H9 (cell line): ENCODE data around the gene GALNT7. TPM values are rescaled to one million over a fixed set of nuclear protein-coding genes. Genes with fewer than 3 reads are reported as not detected.

Experiments used
- DNase-seq: peaks from one replicate; pipeline ENCODE4 v3.0.0-alpha.2; 2017
- H2AFZ ChIP-seq: one replicate; pipeline ENCODE4 v1.6.1; 2013; ENCODE audit warnings: mild to moderate bottlenecking, low read length, control low read depth, moderate library complexity
- H2AK5ac ChIP-seq: 2 replicates; pipeline ENCODE4 v1.6.1; 2013; ENCODE audit warnings: low read length, control low read depth, mixed read lengths; ENCODE audit not compliant: insufficient read length
- H2BK120ac ChIP-seq: one replicate; pipeline ENCODE4 v1.6.1; 2013; ENCODE audit warnings: low read depth, mild to moderate bottlenecking, low read length, control low read depth, inconsistent platforms; ENCODE audit not compliant: poor library complexity, severe bottlenecking
- H2BK12ac ChIP-seq: 2 replicates; pipeline ENCODE4 v1.6.1; 2013; ENCODE audit warnings: low read length, control low read depth, mixed read lengths, low read depth; ENCODE audit not compliant: insufficient read length
- H2BK15ac ChIP-seq: 2 replicates; pipeline ENCODE4 v1.6.1; 2013; ENCODE audit warnings: low read depth, low read length, control low read depth
- H2BK20ac ChIP-seq: one replicate; pipeline ENCODE4 v1.6.1; 2013; ENCODE audit warnings: low read depth, mild to moderate bottlenecking, low read length, control low read depth, inconsistent platforms; ENCODE audit not compliant: poor library complexity, severe bottlenecking
- H2BK5ac ChIP-seq: 2 replicates; pipeline ENCODE4 v1.6.1; 2013; ENCODE audit warnings: low read length, control low read depth, mixed read lengths; ENCODE audit not compliant: insufficient read length
- H3K14ac ChIP-seq: 2 replicates; pipeline ENCODE4 v1.6.1; 2013; ENCODE audit warnings: low read length, control low read depth; ENCODE audit not compliant: insufficient read depth
- H3K18ac ChIP-seq: 2 replicates; pipeline ENCODE4 v1.6.1; 2013; ENCODE audit warnings: low read depth, mild to moderate bottlenecking, mixed read lengths, low read length, control low read depth; ENCODE audit not compliant: insufficient read length
- H3K23ac ChIP-seq: 2 replicates; pipeline ENCODE4 v1.6.1; 2013; ENCODE audit warnings: low read length, control low read depth, mixed read lengths, low read depth; ENCODE audit not compliant: insufficient read length
- H3K23me2 ChIP-seq: 2 replicates; pipeline ENCODE4 v1.6.1; 2013; ENCODE audit warnings: low read depth, mild to moderate bottlenecking, mixed read lengths, low read length, control low read depth; ENCODE audit not compliant: insufficient read length, poor library complexity, severe bottlenecking
- H3K27ac ChIP-seq: 2 replicates; pipeline ENCODE4 v1.5.1; 2013; ENCODE audit warnings: low read length, control low read depth, mixed read lengths, low read depth; ENCODE audit not compliant: insufficient read length
- H3K27me3 ChIP-seq: 2 replicates; pipeline ENCODE4 v1.6.1; 2013; ENCODE audit warnings: low read length, control low read depth, inconsistent platforms; ENCODE audit not compliant: insufficient read depth
- H3K4ac ChIP-seq: 2 replicates; pipeline ENCODE4 v1.6.1; 2013; ENCODE audit warnings: low read depth, mild to moderate bottlenecking, control low read depth, inconsistent platforms, low read length, moderate library complexity
- H3K4me1 ChIP-seq: 2 replicates; pipeline ENCODE4 v1.6.1; 2013; ENCODE audit warnings: low read length, control low read depth, inconsistent platforms; ENCODE audit not compliant: insufficient read depth
- H3K4me2 ChIP-seq: 2 replicates; pipeline ENCODE4 v1.6.1; 2013; ENCODE audit warnings: low read length, control low read depth, mixed read lengths; ENCODE audit not compliant: insufficient read length, insufficient read depth
- H3K56ac ChIP-seq: 2 replicates; pipeline ENCODE4 v1.6.1; 2013; ENCODE audit warnings: low read depth, mild to moderate bottlenecking, mixed read lengths, low read length, control low read depth; ENCODE audit not compliant: insufficient read length
- H3K79me1 ChIP-seq: 2 replicates; pipeline ENCODE4 v1.6.1; 2013; ENCODE audit warnings: low read depth, mild to moderate bottlenecking, moderate library complexity, low read length, control low read depth, inconsistent platforms; ENCODE audit not compliant: insufficient read depth, poor library complexity, severe bottlenecking
- H3K79me2 ChIP-seq: 2 replicates; pipeline ENCODE4 v1.6.1; 2013; ENCODE audit warnings: low read length, control low read depth, inconsistent platforms; ENCODE audit not compliant: insufficient read depth
- H3K9ac ChIP-seq: 2 replicates; pipeline ENCODE4 v1.6.1; 2013; ENCODE audit warnings: low read length, control low read depth, mixed read lengths; ENCODE audit not compliant: insufficient read length; ENCODE audit errors: extremely low read depth
- H3K9me3 ChIP-seq: one replicate; pipeline ENCODE4 v1.6.1; 2013; ENCODE audit warnings: low read depth, low read length, inconsistent platforms; ENCODE audit not compliant: control insufficient read depth
- H3T11ph ChIP-seq: one replicate; pipeline ENCODE4 v1.6.1; 2013; ENCODE audit warnings: mild to moderate bottlenecking, low read length, control low read depth, inconsistent platforms
- H4K20me1 ChIP-seq: one replicate; pipeline ENCODE4 v1.6.1; 2013; ENCODE audit not compliant: control insufficient read depth, insufficient read length, insufficient read depth
- H4K5ac ChIP-seq: 2 replicates; pipeline ENCODE4 v1.6.1; 2013; ENCODE audit warnings: low read depth, mild to moderate bottlenecking, mixed read lengths, low read length, control low read depth; ENCODE audit not compliant: insufficient read length
- H4K8ac ChIP-seq: replicated peaks from 2 replicates; pipeline ENCODE4 v1.6.1; 2013; ENCODE audit warnings: low read length, control low read depth, mixed read lengths, low read depth; ENCODE audit not compliant: insufficient read length
- H4K91ac ChIP-seq: 2 replicates; pipeline ENCODE4 v1.6.1; 2013; ENCODE audit warnings: low read depth, mild to moderate bottlenecking, moderate library complexity, mixed read lengths, low read length, control low read depth; ENCODE audit not compliant: insufficient read length
- H3K27ac Mint-ChIP-seq, 3 experiments: 2 replicates in 2 of 3; 3 replicates in 1 of 3; pipeline ENCODE4 v1.8.0; 2020 to 2021; ENCODE audit warnings: mixed read lengths in 3 of 3, mild to moderate bottlenecking in 1 of 3, moderate library complexity in 1 of 3
- H3K27me3 Mint-ChIP-seq: 2 replicates; pipeline ENCODE4 v1.8.0; 2021; ENCODE audit warnings: low read depth, mild to moderate bottlenecking, moderate library complexity, mixed read lengths
- H3K36me3 Mint-ChIP-seq, 3 experiments: 2 replicates in 2 of 3; 3 replicates in 1 of 3; pipeline ENCODE4 v1.8.0; 2020 to 2021; ENCODE audit warnings: low read depth in 3 of 3, mixed read lengths in 3 of 3; ENCODE audit not compliant: insufficient read depth in 1 of 3
- H3K4me1 Mint-ChIP-seq, 2 experiments: 2 replicates each; pipeline ENCODE4 v1.8.0; 2020; ENCODE audit warnings: mixed read lengths in 2 of 2
- H3K4me3 Mint-ChIP-seq, 2 experiments: 2 replicates in 1 of 2; 3 replicates in 1 of 2; pipeline ENCODE4 v1.8.0; 2020 to 2021; ENCODE audit warnings: mild to moderate bottlenecking in 2 of 2, mixed read lengths in 2 of 2, moderate library complexity in 1 of 2
- H3K9me3 Mint-ChIP-seq, 2 experiments: 2 replicates in 1 of 2; 3 replicates in 1 of 2; pipeline ENCODE4 v1.8.0; 2020; ENCODE audit warnings: mild to moderate bottlenecking in 2 of 2, mixed read lengths in 2 of 2, moderate library complexity in 1 of 2
- WGBS: extraction: QIAGEN DNeasy Blood & Tissue Kit; methylation state at CpG from one replicate; pipeline ENCODE4 v1.1.7; 2013; ENCODE audit warnings: missing lambda C conversion rate, low lambda C conversion rate, mixed read lengths; ENCODE audit not compliant: insufficient read length; ENCODE audit errors: extremely low coverage; 5-methylcytosine and 5-hydroxymethylcytosine counted together
- total RNA-seq: library from RNA; stranded (reverse); gene quantifications from 2 replicates; pipeline ENCODE4 v1.2.1, GENCODE V29; 2021
- TF ChIP-seq, protein P1 (sequence below): fragments of 200-600 bp; sonication (generic); conservative IDR thresholded peaks from 3 replicates; pipeline ENCODE4 v1.8.0; 2021; ENCODE audit warnings: antibody characterized with exemption, mild to moderate bottlenecking

Gene GALNT7
- total RNA-seq, 1 experiment from 2014 or later: 57.3 TPM

DNA sequence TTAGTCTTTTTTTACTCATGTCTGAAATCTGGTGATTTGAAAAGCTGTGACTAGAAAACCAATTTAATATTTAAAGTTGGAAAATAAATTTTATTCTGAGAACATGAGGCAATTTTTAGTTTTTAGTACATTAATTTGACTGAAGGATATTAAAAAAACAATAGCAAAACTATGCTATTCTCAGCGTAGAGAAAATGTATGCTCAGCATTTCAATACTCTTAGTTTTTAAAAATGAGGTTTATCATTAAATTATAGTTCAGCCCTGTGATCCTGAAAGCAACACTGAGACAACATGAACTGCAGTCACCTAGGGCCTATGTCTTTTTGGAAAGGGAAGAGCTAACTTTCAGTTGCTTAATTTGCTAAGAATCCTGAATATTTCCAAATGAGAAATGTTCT is 9.5 kb downstream of the GALNT7 start:
- H3K9ac ChIP-seq: no peak overlapping the region
- H3K4me1 ChIP-seq: peaks cover 21% of the 10 kb centered on the region; the same call in 1 of the 2 replicates
- H3K14ac ChIP-seq: no peak overlapping the region
- WGBS: no CpG with 5 or more reads among the region's 1 CpG
- H3K79me2 ChIP-seq: peaks cover 60% of the 10 kb centered on the region
- no peak overlapping the region for H4K5ac ChIP-seq
- no peak overlapping the region for H3K4me2 ChIP-seq
- no peaks in the 10 kb centered on the region for H4K20me1 ChIP-seq
- H3K23me2 ChIP-seq: no peaks in the 10 kb centered on the region
- H3K4ac ChIP-seq: no peak overlapping the region
- H3K56ac ChIP-seq: no peak overlapping the region
- no peak overlapping the region for H2AK5ac ChIP-seq
- no peak overlapping the region for H3T11ph ChIP-seq
- H3K27ac ChIP-seq: no peak overlapping the region
- H3K27me3 ChIP-seq: no peaks in the 10 kb centered on the region
- no peak overlapping the region for H4K8ac ChIP-seq
- H2AFZ ChIP-seq: no peak overlapping the region
- no peak overlapping the region for H2BK120ac ChIP-seq
- Mint-ChIP-seq H3K4me3 (no peak overlapping the region), H3K27me3 (no peaks in the 10 kb centered on the region), H3K4me1 (peaks cover 41 to 44% of the 10 kb centered on the region in 2 experiments), H3K9me3 (peaks cover 8 to 9% of the 10 kb centered on the region in 2 experiments; a peak in 4 of 5 replicates), H3K36me3 (peaks cover 9% of the 10 kb centered on the region in 3 experiments), H3K27ac (no peak overlapping the region)
- H2BK5ac ChIP-seq: no peak overlapping the region
- H2BK20ac ChIP-seq: no peak overlapping the region
- TF ChIP-seq, protein P1, sequence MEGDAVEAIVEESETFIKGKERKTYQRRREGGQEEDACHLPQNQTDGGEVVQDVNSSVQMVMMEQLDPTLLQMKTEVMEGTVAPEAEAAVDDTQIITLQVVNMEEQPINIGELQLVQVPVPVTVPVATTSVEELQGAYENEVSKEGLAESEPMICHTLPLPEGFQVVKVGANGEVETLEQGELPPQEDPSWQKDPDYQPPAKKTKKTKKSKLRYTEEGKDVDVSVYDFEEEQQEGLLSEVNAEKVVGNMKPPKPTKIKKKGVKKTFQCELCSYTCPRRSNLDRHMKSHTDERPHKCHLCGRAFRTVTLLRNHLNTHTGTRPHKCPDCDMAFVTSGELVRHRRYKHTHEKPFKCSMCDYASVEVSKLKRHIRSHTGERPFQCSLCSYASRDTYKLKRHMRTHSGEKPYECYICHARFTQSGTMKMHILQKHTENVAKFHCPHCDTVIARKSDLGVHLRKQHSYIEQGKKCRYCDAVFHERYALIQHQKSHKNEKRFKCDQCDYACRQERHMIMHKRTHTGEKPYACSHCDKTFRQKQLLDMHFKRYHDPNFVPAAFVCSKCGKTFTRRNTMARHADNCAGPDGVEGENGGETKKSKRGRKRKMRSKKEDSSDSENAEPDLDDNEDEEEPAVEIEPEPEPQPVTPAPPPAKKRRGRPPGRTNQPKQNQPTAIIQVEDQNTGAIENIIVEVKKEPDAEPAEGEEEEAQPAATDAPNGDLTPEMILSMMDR: no peak
- H3K18ac ChIP-seq: no peak overlapping the region
- H3K23ac ChIP-seq: no peak overlapping the region
- no peaks in the 10 kb centered on the region for H3K9me3 ChIP-seq
- no peak for DNase-seq
- no peak overlapping the region for H2BK15ac ChIP-seq
- no peak overlapping the region for H4K91ac ChIP-seq
- peaks cover 6% of the 10 kb centered on the region for H3K79me1 ChIP-seq
- H2BK12ac ChIP-seq: no peak overlapping the region
